Large intestine (tissue), 3 donors: ENCODE results near the gene NLGN1. TPM values are rescaled to one million over a fixed set of nuclear protein-coding genes. Genes with fewer than 3 reads are reported as not detected.
A peak's percentile ranks its signal among the peaks of the same experiment; 100 is the strongest.

Source experiments
- DNase-seq, 2 donors: peaks; one replicate each; pipeline versions ENCODE4 v3.0.0 to v3.0.0-alpha.2; 2013
- H3K27ac ChIP-seq: one replicate; pipeline ENCODE4 v1.5.1; 2013; ENCODE audit warnings: low read length
- H3K27me3 ChIP-seq: 2 replicates; pipeline ENCODE4 v1.6.1; 2013; ENCODE audit warnings: low read length; ENCODE audit not compliant: control insufficient read depth, insufficient read depth
- H3K36me3 ChIP-seq: 2 replicates; pipeline ENCODE4 v1.6.1; 2013; ENCODE audit warnings: low read length; ENCODE audit not compliant: control insufficient read depth, insufficient read depth
- H3K4me1 ChIP-seq: one replicate; pipeline ENCODE4 v1.6.1; 2013; ENCODE audit warnings: low read length; ENCODE audit not compliant: control insufficient read depth, insufficient read depth
- H3K4me3 ChIP-seq: one replicate; pipeline ENCODE4 v1.5.1; 2013; ENCODE audit warnings: low read length
- H3K9me3 ChIP-seq: one replicate; pipeline ENCODE4 v1.6.1; 2013; ENCODE audit warnings: mild to moderate bottlenecking, low read depth, low read length, moderate library complexity; ENCODE audit not compliant: control insufficient read depth
- WGBS: methylation state at CpG from one replicate; pipeline ENCODE4 v1.1.5; 2013; ENCODE audit warnings: low lambda C conversion rate; ENCODE audit not compliant: insufficient coverage; 5-methylcytosine and 5-hydroxymethylcytosine counted together
- polyA plus RNA-seq: library from polyadenylated mRNA; unstranded; fragments of 120-200 nt; gene quantifications from one replicate; pipeline ENCODE4 v1.2.1, GENCODE V29; 2013

The NLGN1 gene
- polyA plus RNA-seq, 1 donor: 3.6 TPM

DNA sequence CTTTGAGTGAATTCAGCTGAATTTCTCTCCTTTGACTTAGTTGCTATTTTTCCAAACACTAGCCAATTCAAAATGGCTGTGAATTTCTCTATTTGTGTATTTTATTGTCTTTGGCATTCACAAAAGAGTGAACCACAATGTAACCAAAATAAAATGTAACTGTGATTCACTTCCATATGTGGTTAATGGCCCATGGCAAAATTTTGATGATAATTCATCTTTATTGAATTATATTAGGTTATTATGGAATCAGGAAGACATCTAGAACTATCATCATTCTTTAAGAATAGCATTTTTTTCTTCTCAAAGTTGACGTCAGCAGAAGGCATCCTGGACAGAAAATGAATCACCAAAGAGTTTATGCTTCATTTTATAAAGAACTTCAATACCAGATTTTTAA, 756.3 kb downstream of the NLGN1 start:
- 100% methylated on average over 1 of the region's 1 CpG for WGBS
- no peaks in the 10 kb centered on the region for H3K4me1 ChIP-seq
- H3K9me3 ChIP-seq: no peaks in the 10 kb centered on the region
- H3K36me3 ChIP-seq: no peaks in the 10 kb centered on the region
- H3K4me3 ChIP-seq: no peak overlapping the region
- no peak for DNase-seq
- no peaks in the 10 kb centered on the region for H3K27me3 ChIP-seq
- H3K27ac ChIP-seq: no peak overlapping the region

DNA sequence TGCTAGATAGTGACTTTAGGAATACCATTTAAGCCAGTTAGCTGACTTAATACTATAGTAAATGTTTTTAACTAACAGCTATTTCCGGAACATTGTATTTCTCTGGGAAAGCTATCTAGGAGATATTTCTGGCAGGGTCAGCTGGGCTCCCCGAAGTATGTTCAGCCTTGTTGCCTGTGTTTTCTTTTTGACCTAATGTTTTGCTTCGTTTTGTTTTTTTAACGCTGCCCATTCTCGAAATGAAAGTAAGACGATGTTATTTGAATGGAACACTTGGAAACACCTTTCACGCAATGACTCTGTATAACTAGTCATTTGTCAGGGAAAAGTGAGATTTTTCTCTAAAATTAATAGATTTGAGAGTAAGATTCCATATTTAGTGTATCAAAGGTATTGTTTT, 758.7 kb downstream of the NLGN1 start:
- Histone ChIP-seq H3K4me3 (no peak overlapping the region), H3K36me3 (no peaks in the 10 kb centered on the region), H3K4me1 (no peaks in the 10 kb centered on the region), H3K27me3 (no peaks in the 10 kb centered on the region), H3K9me3 (no peaks in the 10 kb centered on the region), H3K27ac (no peak overlapping the region)
- DNase-seq: no peak
- 93% methylated on average over 6 of the region's 7 CpGs for WGBS

DNA sequence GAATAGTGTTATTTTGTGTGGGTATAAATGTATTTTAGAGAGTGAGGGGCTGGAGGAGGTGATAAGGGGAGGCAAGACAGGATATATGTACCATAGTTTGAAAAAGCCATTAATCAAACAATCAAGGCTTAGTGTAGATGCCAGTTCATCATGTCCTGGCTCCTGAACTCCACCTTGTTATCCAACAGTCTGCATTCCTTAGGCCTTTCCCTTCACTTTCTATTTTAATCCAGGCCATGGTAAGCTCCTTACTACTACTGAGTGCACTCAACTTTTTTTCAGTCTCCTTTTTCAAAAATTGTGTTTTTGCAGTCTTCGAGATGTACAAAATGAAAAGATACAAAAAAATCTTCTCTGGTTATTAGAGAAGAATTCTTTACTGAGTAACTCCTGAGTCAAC, 761.1 kb downstream of the NLGN1 start:
- 100% methylated on average over 1 of the region's 1 CpG for WGBS
- Histone ChIP-seq H3K36me3 (no peaks in the 10 kb centered on the region), H3K4me1 (no peaks in the 10 kb centered on the region), H3K9me3 (peaks cover under 1% of the 10 kb centered on the region), H3K27me3 (no peaks in the 10 kb centered on the region), H3K27ac (no peak overlapping the region), H3K4me3 (no peak overlapping the region)
- DNase-seq: no peak

DNA sequence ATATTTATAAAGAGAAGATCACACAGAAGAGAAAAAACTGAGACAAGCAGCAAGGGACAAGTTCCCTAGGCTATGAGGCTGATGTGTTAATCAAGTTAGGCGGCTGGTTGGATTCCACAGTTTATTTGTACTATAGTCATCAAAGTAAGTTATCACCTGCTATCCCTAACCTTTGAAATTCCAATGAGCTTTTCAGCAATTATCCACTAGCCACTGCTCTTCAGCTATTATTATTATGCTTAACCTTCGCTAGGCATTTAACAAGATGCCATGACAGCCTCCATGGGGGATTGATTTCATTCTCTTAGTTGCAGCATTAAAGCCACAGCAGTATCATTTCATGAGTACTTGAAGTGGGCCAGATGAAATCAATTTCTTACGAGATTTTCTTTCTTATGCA, 762.1 kb downstream of the NLGN1 start:
- Histone ChIP-seq H3K4me3 (no peak overlapping the region), H3K27ac (no peak overlapping the region), H3K27me3 (no peaks in the 10 kb centered on the region), H3K36me3 (no peaks in the 10 kb centered on the region), H3K9me3 (peaks cover 4% of the 10 kb centered on the region), H3K4me1 (no peaks in the 10 kb centered on the region)
- DNase-seq: no peak
- WGBS: 77% methylated on average over 1 of the region's 3 CpGs

DNA sequence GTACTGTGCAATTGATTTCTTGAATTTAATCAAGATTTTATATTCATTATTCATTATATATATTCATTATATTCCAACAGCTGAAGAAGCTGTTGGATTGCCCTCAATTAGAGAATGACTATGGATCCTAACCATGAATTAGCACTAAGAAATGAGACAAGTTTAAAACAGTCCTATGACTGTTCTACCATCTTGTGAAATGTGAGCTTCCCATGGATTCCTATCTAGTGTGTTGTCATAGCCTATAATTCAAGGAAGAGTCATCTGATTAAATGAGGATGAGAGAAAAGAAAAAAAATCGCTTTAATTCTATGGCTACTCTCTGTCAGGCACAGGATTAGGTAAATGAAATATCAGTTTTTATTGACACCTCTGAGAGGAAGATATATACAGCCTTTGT, 765.0 kb downstream of the NLGN1 start:
- no peaks in the 10 kb centered on the region for H3K36me3 ChIP-seq
- H3K4me3 ChIP-seq: no peak overlapping the region
- DNase-seq: no peak
- H3K4me1 ChIP-seq: no peaks in the 10 kb centered on the region
- no peaks in the 10 kb centered on the region for H3K27me3 ChIP-seq
- peaks cover 4% of the 10 kb centered on the region for H3K9me3 ChIP-seq
- H3K27ac ChIP-seq: no peak overlapping the region
- 80% methylated on average over 1 of the region's 1 CpG for WGBS

DNA sequence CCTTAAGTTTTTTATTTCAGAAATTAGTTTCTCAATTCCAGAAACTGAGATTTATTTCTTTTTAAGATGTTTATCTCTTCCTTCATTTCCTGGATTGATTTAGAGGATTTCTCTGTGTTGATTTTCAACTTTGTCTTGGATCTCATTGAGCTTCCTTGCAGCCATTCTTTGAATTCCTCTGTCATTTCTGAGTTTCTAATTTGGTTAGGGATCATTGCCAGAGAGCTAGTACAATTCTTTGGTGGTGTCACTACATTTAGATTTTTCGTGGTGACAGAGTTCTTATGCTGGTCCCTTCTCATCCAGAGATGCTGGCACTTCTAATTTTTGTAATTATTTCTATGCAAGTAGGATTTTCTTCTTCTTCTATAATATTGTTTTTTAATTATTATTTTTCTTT, 770.5 kb downstream of the NLGN1 start:
- no peak for DNase-seq

DNA sequence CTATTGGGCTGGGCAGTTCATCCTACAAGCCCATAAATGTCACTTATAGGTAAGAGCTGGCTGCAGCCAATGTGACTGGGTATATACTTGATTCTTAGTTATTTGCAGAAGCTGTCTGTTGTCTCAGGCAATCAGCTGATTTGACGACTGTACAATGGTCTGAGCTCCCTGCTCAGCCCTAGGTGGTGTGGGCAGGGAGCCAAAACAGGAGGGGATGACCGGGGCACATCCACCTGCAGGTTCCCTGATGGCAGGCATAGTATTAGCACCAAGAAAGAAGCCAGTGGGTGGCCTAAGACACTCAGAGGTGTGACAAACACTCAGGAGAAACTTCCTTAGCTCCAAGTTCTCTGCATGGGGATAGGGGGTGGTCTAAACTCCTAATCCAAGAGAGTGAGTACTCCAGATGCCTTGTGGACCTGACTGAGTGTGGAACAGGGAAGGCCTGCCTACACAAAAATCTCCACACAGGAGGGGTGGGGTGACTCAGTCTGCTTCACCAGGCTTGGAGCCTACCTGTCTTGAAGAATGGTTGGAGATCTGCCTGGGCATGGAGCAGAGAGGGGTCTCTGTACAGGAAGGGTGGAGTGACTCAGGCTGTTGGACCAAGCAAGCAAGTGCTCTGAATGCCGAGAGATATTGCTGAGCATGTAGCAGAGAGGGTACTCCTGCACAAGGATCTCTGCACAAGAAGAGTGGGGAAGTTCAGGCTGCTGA, 771.2 kb downstream of the NLGN1 start:
- WGBS: no CpG with 5 or more reads among the region's 3 CpGs
- H3K36me3 ChIP-seq: no peaks in the 10 kb centered on the region
- no peak overlapping the region for H3K27ac ChIP-seq
- DNase-seq: no peak
- H3K9me3 ChIP-seq: peaks cover 3% of the 10 kb centered on the region
- peaks cover 10% of the 10 kb centered on the region for H3K4me1 ChIP-seq
- H3K27me3 ChIP-seq: no peaks in the 10 kb centered on the region
- H3K4me3 ChIP-seq: no peak overlapping the region

More for the DNA sequence above, 770.5 kb downstream of the NLGN1 start:
- peaks cover 10% of the 10 kb centered on the region for H3K4me1 ChIP-seq
- no peaks in the 10 kb centered on the region for H3K36me3 ChIP-seq
- no CpG with 5 or more reads among the region's 1 CpG for WGBS
- H3K9me3 ChIP-seq: peaks cover 4% of the 10 kb centered on the region
- no peak overlapping the region for H3K4me3 ChIP-seq
- no peak overlapping the region for H3K27ac ChIP-seq
- H3K27me3 ChIP-seq: no peaks in the 10 kb centered on the region

DNA sequence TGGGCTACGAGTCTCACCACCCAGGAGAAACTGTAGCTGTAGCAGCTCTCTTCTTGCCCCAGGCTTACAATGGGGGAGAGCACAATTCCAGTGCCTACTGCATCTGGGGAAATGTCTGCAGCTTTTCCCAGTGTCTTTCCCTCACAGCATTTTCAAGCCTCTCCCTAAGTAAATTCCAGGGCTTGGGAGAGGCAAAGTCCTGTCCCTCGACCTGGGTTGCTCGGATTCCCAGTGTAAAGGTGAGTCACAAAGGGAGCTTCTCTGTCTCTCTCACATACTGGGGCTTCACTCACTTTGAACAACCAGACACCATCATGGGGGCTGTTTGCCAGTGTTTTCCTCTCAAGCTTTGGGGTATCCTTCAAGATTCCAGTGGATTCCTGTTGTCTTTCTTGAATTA, 772.2 kb downstream of the NLGN1 start:
- no peak overlapping the region for H3K4me3 ChIP-seq
- peak; percentile 49 to 77 for DNase-seq
- no peaks in the 10 kb centered on the region for H3K36me3 ChIP-seq
- H3K4me1 ChIP-seq: peaks cover 10% of the 10 kb centered on the region
- WGBS: no CpG with 5 or more reads among the region's 3 CpGs
- H3K27ac ChIP-seq: peak overlapping the region; percentile 61
- H3K9me3 ChIP-seq: no peaks in the 10 kb centered on the region
- H3K27me3 ChIP-seq: no peaks in the 10 kb centered on the region

DNA sequence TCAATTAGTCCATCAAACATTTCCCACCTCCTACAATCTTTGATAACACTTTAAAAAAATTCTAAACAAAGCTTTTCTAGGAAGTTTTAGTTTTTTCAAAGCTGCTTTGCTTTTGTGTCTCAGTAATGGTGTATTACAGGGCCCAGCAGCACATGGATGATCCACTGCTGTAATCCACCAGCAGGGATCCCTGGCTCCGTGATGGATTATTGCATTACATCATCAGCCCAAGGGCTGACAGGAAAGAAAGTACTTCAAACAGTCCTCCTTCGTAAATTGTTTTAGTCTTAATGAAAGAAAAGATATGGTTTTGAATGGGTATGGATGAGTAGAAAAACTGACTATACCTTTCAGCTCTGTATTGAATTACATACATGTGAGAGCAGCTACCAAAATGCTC, 772.7 kb downstream of the NLGN1 start:
- DNase-seq: no peak

DNA sequence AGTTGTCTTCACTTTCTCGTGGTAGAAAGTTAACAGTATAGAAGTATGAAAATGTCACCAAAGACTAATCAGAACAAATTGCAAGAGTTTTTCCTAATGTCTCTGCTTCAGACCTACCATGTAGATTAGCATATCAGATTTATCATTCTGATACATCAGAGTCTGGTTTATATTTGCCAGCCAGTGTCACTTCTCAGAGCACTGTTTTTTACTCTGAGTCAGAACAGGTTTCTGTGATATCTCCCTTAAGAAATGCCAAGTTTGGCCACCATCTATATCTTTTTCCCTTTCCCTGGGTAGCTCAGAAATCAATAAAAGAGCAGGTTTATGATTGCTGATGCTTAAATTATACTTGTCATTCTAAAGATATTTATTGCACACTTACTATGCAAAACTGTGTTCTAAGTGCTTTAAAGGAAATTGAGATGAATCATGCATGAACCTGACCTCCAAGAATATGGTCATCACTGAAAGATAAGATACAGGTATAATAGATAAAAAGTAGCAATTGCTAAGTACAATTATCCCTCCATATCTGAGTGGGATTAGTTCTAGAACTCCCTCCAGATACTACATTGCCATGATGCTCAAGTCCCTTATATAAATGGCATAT, 788.9 kb downstream of the NLGN1 start:
- Histone ChIP-seq H3K9me3 (no peaks in the 10 kb centered on the region), H3K4me1 (no peaks in the 10 kb centered on the region), H3K4me3 (no peak overlapping the region), H3K36me3 (no peaks in the 10 kb centered on the region), H3K27me3 (no peaks in the 10 kb centered on the region), H3K27ac (no peak overlapping the region)
- 83% methylated on average over 1 of the region's 1 CpG for WGBS
- peak in 1 of 2 donors; percentile 55 for DNase-seq

More for the DNA sequence above, 772.7 kb downstream of the NLGN1 start:
- H3K4me3 ChIP-seq: no peak overlapping the region
- no peaks in the 10 kb centered on the region for H3K9me3 ChIP-seq
- peaks cover 10% of the 10 kb centered on the region for H3K4me1 ChIP-seq
- no CpG with 5 or more reads among the region's 2 CpGs for WGBS
- peak overlapping the region; percentile 61 for H3K27ac ChIP-seq
- no peaks in the 10 kb centered on the region for H3K27me3 ChIP-seq
- no peaks in the 10 kb centered on the region for H3K36me3 ChIP-seq

DNA sequence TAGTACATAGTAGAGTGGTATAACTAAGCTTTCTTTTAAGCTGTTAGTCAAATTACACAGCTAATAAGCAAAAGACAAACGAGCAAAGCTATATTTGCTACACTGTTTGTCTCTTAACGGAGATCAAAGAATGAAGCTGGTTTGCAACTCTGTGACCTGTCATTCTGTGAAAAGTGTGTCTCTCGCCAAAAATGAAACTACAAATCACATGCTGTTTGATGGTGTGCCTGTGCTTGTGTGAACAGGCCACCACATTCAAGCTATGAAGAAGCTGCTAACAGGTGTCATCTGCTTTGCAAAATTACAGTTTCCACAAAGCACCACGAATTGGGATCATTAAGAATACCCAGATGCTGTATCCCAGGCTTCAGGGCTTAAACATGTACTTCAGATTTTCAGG, 793.8 kb downstream of the NLGN1 start:
- peak; percentile 34 to 53 for DNase-seq
- WGBS: 50% methylated on average over 1 of the region's 4 CpGs

More for the DNA sequence above, 793.8 kb downstream of the NLGN1 start:
- no peaks in the 10 kb centered on the region for H3K36me3 ChIP-seq
- no peaks in the 10 kb centered on the region for H3K4me1 ChIP-seq
- peak overlapping the region; percentile 9 for H3K27ac ChIP-seq
- H3K9me3 ChIP-seq: no peaks in the 10 kb centered on the region
- no peak overlapping the region for H3K4me3 ChIP-seq
- H3K27me3 ChIP-seq: no peaks in the 10 kb centered on the region
